HAP-1 (cell line): Measurements from ENCODE around the gene ACER3.

Experiments
- DNase-seq, 2 experiments: peaks; one replicate each; pipeline ENCODE4 v3.0.0-alpha.2; 2016 to 2020; ENCODE audit warnings: low spot score in 2 of 2
- H3K27me3 ChIP-seq: fragments of 250-450 bp; sonication (Bioruptor Pico); 2 replicates; pipeline ENCODE4 v1.5.1; 2020; ENCODE audit warnings: low read depth, mild to moderate bottlenecking, moderate library complexity
- H3K36me3 ChIP-seq: fragments of 250-450 bp; sonication (Bioruptor Pico); replicated peaks from 2 replicates; pipeline ENCODE4 v1.5.1; 2020; ENCODE audit warnings: mild to moderate bottlenecking
- H3K4me1 ChIP-seq: fragments of 250-450 bp; sonication (Bioruptor Pico); 2 replicates; pipeline ENCODE4 v1.5.1; 2020; ENCODE audit warnings: mild to moderate bottlenecking
- H3K4me3 ChIP-seq: fragments of 250-450 bp; sonication (Bioruptor Pico); 2 replicates; pipeline ENCODE4 v1.5.1; 2020; ENCODE audit warnings: mild to moderate bottlenecking, moderate library complexity
- H3K9me3 ChIP-seq: fragments of 250-450 bp; sonication (Bioruptor Pico); 2 replicates; pipeline ENCODE4 v1.5.1; 2020; ENCODE audit warnings: mild to moderate bottlenecking, moderate library complexity
- in situ Hi-C: fragments of 300-500 bp; cut with MboI; formaldehyde crosslinking; loops from 3 replicates; pipeline ENCODE4 v1.14.3; 2020; ENCODE audit warnings: low sequenced_read_pairs, inconsistent platforms, mixed read lengths

Gene ACER3

DNA sequence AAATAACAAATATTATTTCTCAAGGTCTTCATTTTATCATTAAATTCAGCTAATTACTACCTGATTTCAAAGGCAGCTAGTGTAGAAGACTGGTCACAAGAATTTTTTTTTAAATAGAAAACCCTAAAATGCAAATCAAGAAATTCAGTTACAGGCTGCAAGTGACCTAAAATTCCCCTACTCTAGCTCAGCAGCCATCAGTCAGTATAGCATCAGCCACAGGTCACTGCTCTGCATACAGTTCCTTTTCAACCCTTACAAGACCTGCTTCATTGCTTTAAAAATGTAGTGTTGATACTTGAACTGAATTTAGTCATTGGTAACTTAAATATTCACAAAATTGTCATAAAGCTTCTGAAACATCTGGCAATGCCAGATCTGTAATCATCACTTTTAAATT is 164.0 kb downstream of the ACER3 start:
- in situ Hi-C loops, result no loop called here
- H3K4me3 ChIP-seq, result no peak overlapping the region
- H3K4me1 ChIP-seq, result peaks cover 25% of the 10 kb centered on the region

DNA sequence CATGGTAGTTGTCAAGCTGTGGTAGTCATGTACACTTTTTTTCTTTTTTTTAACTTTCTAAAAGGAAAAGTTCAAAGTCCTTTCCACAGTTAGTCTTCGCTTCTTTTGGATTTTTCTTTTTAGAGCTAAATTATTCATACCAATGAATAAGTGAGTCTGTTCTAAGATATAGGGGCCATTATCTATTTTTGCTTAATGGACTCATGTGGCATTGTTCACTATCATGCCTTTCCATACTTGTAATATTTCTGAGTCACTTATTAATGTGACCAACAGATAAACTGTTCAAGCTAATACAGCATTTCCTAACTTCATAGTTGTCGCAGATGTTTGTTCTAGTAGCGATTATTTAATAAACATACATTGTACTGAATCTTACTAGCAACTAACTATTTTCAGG is 165.5 kb downstream of the ACER3 start:
- Histone ChIP-seq H3K36me3 (no peaks in the 10 kb centered on the region), H3K27me3 (peaks cover 8% of the 10 kb centered on the region; the same call in 1 of the 2 replicates), H3K9me3 (no peaks in the 10 kb centered on the region), H3K4me3 (no peak overlapping the region), H3K4me1 (peaks cover 12% of the 10 kb centered on the region)
- in situ Hi-C loops, result no loop called here
- no peak for DNase-seq

More for the DNA sequence above, 164.0 kb downstream of the ACER3 start:
- H3K9me3 ChIP-seq, result no peaks in the 10 kb centered on the region
- no peak for DNase-seq
- no peaks in the 10 kb centered on the region for H3K36me3 ChIP-seq
- no peaks in the 10 kb centered on the region; the same call in 1 of the 2 replicates for H3K27me3 ChIP-seq

DNA sequence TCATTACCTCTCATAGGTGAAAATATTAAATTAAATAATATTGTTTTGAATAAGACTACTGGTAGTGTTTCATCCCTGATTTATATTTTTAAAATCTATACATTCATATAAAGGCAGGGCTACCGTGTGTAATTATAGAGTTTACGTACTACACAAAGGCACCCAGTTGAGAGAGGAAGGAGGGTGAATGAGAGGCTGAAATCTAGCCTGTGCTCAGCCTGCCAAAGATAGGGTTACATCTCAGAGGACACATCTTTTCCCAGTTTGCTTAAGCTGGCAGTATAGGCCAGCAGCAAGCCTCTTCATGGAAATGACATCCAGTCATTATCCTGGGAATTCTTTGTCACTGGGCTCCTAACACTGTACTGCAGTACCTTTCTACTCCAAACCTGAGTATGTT is 166.0 kb downstream of the ACER3 start:
- H3K27me3 ChIP-seq, result peaks cover 10% of the 10 kb centered on the region; the same call in 1 of the 2 replicates
- H3K36me3 ChIP-seq, result no peaks in the 10 kb centered on the region
- in situ Hi-C loops, result no loop called here
- H3K4me3 ChIP-seq, result no peak overlapping the region
- peaks cover 6% of the 10 kb centered on the region for H3K4me1 ChIP-seq
- H3K9me3 ChIP-seq, result no peaks in the 10 kb centered on the region
- DNase-seq, result no peak

- no peak for DNase-seq
- in situ Hi-C loops, result no loop called here
- H3K9me3 ChIP-seq, result no peaks in the 10 kb centered on the region
- H3K27me3 ChIP-seq, result peaks cover 10% of the 10 kb centered on the region; the same call in 1 of the 2 replicates
- H3K4me1 ChIP-seq, result peaks cover 1% of the 10 kb centered on the region
- no peaks in the 10 kb centered on the region for H3K36me3 ChIP-seq
- no peak overlapping the region for H3K4me3 ChIP-seq
Observed at GRCh38 chr11:77027275-77027674, 166.6 kb downstream of the ACER3 start.

DNA sequence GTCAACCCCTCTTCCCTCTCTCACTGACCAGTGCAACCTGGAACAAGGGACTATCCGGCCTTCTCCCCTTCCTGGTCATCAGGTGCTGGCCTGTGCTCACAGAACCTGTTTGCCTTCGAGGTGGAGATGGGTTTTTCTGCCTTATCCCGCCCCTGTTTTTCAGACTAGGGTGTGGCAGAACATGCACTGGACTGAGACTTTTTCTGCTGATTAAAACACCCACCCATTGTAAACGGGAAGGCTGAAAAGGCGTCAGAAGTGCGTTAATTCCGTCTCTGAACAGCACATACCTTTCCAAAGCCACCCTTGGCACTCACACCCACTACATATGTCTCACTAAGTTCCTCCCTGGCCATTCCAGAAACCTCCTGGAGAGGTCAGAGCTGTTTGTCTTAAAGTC is 169.1 kb downstream of the ACER3 start:
- in situ Hi-C loops, result no loop called here
- Histone ChIP-seq H3K4me1 (no peaks in the 10 kb centered on the region), H3K9me3 (no peaks in the 10 kb centered on the region), H3K4me3 (no peak overlapping the region), H3K36me3 (no peaks in the 10 kb centered on the region), H3K27me3 (peaks cover 10% of the 10 kb centered on the region; the same call in 1 of the 2 replicates)
- DNase-seq, result no peak

GRCh38 chr11:77030834-77031414 is 170.2 kb downstream of the ACER3 start:
- H3K9me3 ChIP-seq, result no peaks in the 10 kb centered on the region
- in situ Hi-C loops, result no loop called here
- H3K36me3 ChIP-seq, result no peaks in the 10 kb centered on the region
- no peak overlapping the region for H3K4me3 ChIP-seq
- no peak for DNase-seq
- H3K4me1 ChIP-seq, result no peaks in the 10 kb centered on the region
- H3K27me3 ChIP-seq, result peaks cover 10% of the 10 kb centered on the region; the same call in 1 of the 2 replicates

- H3K4me1 ChIP-seq, result no peaks in the 10 kb centered on the region
- no peaks in the 10 kb centered on the region for H3K9me3 ChIP-seq
- H3K36me3 ChIP-seq, result no peaks in the 10 kb centered on the region
- in situ Hi-C loops, result no loop called here
- H3K27me3 ChIP-seq, result peaks cover 10% of the 10 kb centered on the region; the same call in 1 of the 2 replicates
- no peak overlapping the region for H3K4me3 ChIP-seq
- DNase-seq, result no peak
Observed at GRCh38 chr11:77031599-77031998, 170.9 kb downstream of the ACER3 start.

GRCh38 chr11:77035039-77035438 is 174.3 kb downstream of the ACER3 start:
- Histone ChIP-seq H3K4me1 (no peaks in the 10 kb centered on the region), H3K9me3 (no peaks in the 10 kb centered on the region), H3K36me3 (no peaks in the 10 kb centered on the region), H3K27me3 (peaks cover 8% of the 10 kb centered on the region; the same call in 1 of the 2 replicates), H3K4me3 (no peak overlapping the region)
- in situ Hi-C loops, result no loop called here
- DNase-seq, result no peak

- in situ Hi-C loops, result no loop called here
- DNase-seq, result no peak
- no peaks in the 10 kb centered on the region for H3K9me3 ChIP-seq
- H3K4me3 ChIP-seq, result no peak overlapping the region
- H3K36me3 ChIP-seq, result no peaks in the 10 kb centered on the region
- H3K4me1 ChIP-seq, result no peaks in the 10 kb centered on the region
- H3K27me3 ChIP-seq, result peaks cover 5% of the 10 kb centered on the region; the same call in 1 of the 2 replicates
Observed at GRCh38 chr11:77035580-77035979, 174.9 kb downstream of the ACER3 start.

DNA sequence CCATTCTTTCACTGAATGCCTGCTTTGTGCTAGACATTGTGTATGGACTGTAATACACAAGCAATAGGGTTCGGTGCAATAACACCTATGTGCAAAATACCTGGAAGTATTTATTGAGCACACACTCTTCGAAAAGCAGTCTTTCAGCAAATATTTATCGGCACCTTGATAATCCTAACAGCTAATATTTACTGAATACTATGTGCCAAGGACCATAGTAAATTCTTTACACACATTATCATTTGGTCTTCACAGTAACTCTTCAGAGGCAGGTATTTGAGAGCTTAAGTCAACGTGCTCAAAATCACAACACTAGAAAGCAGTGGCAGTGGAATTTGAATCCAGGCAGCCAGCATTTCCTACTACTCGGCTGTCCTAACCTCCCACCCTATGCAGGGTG is 175.7 kb downstream of the ACER3 start:
- no peaks in the 10 kb centered on the region for H3K9me3 ChIP-seq
- no peaks in the 10 kb centered on the region for H3K4me1 ChIP-seq
- H3K27me3 ChIP-seq, result no peaks in the 10 kb centered on the region; the same call in 1 of the 2 replicates
- no peaks in the 10 kb centered on the region for H3K36me3 ChIP-seq
- DNase-seq, result no peak
- no peak overlapping the region for H3K4me3 ChIP-seq
- in situ Hi-C loops, result no loop called here

DNA sequence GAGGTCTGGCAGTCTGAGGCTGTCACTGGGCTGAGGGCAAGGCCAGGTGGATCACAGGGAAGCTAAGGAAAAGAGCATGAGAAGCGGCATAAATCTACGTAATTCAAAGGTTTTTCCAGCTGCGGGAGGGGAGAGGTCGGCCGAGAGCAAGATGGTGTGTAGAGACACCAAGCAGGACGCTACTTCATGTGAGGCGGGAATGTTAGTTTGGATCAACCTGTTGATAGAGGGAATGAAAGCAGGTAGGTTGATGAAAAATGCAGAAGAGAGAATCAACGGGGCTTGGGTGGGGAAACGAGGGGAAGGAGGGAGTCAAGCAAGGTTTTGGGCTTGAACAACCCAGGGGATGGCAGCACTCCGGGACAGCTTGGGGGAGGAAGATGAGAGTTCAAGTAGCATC is 176.3 kb downstream of the ACER3 start:
- no peaks in the 10 kb centered on the region for H3K9me3 ChIP-seq
- H3K4me1 ChIP-seq, result no peaks in the 10 kb centered on the region
- H3K27me3 ChIP-seq, result no peaks in the 10 kb centered on the region; the same call in 1 of the 2 replicates
- DNase-seq, result no peak
- in situ Hi-C loops, result no loop called here
- H3K4me3 ChIP-seq, result no peak overlapping the region
- H3K36me3 ChIP-seq, result no peaks in the 10 kb centered on the region

GRCh38 chr11:77038029-77038824 is 177.5 kb downstream of the ACER3 start:
- in situ Hi-C loops, result no loop called here
- Histone ChIP-seq H3K36me3 (no peaks in the 10 kb centered on the region), H3K27me3 (no peaks in the 10 kb centered on the region; the same call in 1 of the 2 replicates), H3K4me3 (no peak overlapping the region), H3K4me1 (no peaks in the 10 kb centered on the region), H3K9me3 (no peaks in the 10 kb centered on the region)
- no peak for DNase-seq

GRCh38 chr11:77038825-77039326 is 178.2 kb downstream of the ACER3 start:
- no peaks in the 10 kb centered on the region for H3K9me3 ChIP-seq
- H3K27me3 ChIP-seq, result no peaks in the 10 kb centered on the region; the same call in 1 of the 2 replicates
- in situ Hi-C loops, result no loop called here
- no peak for DNase-seq
- H3K36me3 ChIP-seq, result no peaks in the 10 kb centered on the region
- H3K4me1 ChIP-seq, result no peaks in the 10 kb centered on the region
- H3K4me3 ChIP-seq, result no peak overlapping the region
